ENCODE data around the gene RFX8.
"Not testable (repeated sequence)": the region's sequence is repeated elsewhere in the genome, so short reads cannot be mapped to it uniquely, and the experiment has no call there.

RFX8 gene

GRCh38 chr2:101439716-101440115 lies 35.2 kb downstream of the RFX8 start:
- no peak for DNase-seq (ENCODE audit: low spot score)
- Histone ChIP-seq H3K36me3 (ENCODE audit: low read depth) (no peaks in the 10 kb centered on the region), H3K4me1 (ENCODE audit: insufficient read depth, poor library complexity, severe bottlenecking) (peaks cover 5% of the 10 kb centered on the region), H3K27me3 (ENCODE audit: insufficient read depth, poor library complexity, severe bottlenecking) (no peaks in the 10 kb centered on the region), H3K27ac (ENCODE audit: poor library complexity, severe bottlenecking) (no peak overlapping the region), H3K4me3 (ENCODE audit: severe bottlenecking) (no peak overlapping the region), H3K9me3 (ENCODE audit: severe bottlenecking) (no peaks in the 10 kb centered on the region)
- no peak for ATAC-seq (ENCODE audit: low read depth)
- no peak for TF ChIP-seq CTCF (IDR thresholded peaks at IDR 0.05; ENCODE audit: poor library complexity, severe bottlenecking)

- not testable (repeated sequence) for H3K4me3 ChIP-seq (ENCODE audit: severe bottlenecking); ATAC-seq (ENCODE audit: low read depth); H3K9me3 ChIP-seq (ENCODE audit: severe bottlenecking); H3K27ac ChIP-seq (ENCODE audit: poor library complexity, severe bottlenecking); DNase-seq (ENCODE audit: low spot score); H3K4me1 ChIP-seq (ENCODE audit: insufficient read depth, poor library complexity, severe bottlenecking); H3K27me3 ChIP-seq (ENCODE audit: insufficient read depth, poor library complexity, severe bottlenecking); H3K36me3 ChIP-seq (ENCODE audit: low read depth)
These were observed 36.4 kb downstream of the RFX8 start for GRCh38 chr2:101438555-101438954.

GRCh38 chr2:101435001-101435862 lies 39.7 kb downstream of the RFX8 start:
- ATAC-seq (ENCODE audit: low read depth) (0 out of 3 replicates have a peak, but pooled peaks have one; percentile 23), DNase-seq (ENCODE audit: low spot score) (no peak)
- H3K36me3 ChIP-seq (ENCODE audit: low read depth): no peaks in the 10 kb centered on the region
- TF ChIP-seq CTCF (IDR thresholded peaks at IDR 0.05; ENCODE audit: poor library complexity, severe bottlenecking): no peak
- no peak overlapping the region for H3K27ac ChIP-seq (ENCODE audit: poor library complexity, severe bottlenecking)
- no peak overlapping the region for H3K4me3 ChIP-seq (ENCODE audit: severe bottlenecking)
- no peaks in the 10 kb centered on the region for H3K9me3 ChIP-seq (ENCODE audit: severe bottlenecking)
- H3K4me1 ChIP-seq (ENCODE audit: insufficient read depth, poor library complexity, severe bottlenecking): no peaks in the 10 kb centered on the region
- no peaks in the 10 kb centered on the region for H3K27me3 ChIP-seq (ENCODE audit: insufficient read depth, poor library complexity, severe bottlenecking)

- no peaks in the 10 kb centered on the region for H3K9me3 ChIP-seq (ENCODE audit: severe bottlenecking)
- TF ChIP-seq CTCF (IDR thresholded peaks at IDR 0.05; ENCODE audit: poor library complexity, severe bottlenecking): no peak
- no peak overlapping the region for H3K4me3 ChIP-seq (ENCODE audit: severe bottlenecking)
- H3K36me3 ChIP-seq (ENCODE audit: low read depth): no peaks in the 10 kb centered on the region
- no peaks in the 10 kb centered on the region for H3K27me3 ChIP-seq (ENCODE audit: insufficient read depth, poor library complexity, severe bottlenecking)
- ATAC-seq (ENCODE audit: low read depth): no peak
- DNase-seq (ENCODE audit: low spot score): no peak
- no peak overlapping the region for H3K27ac ChIP-seq (ENCODE audit: poor library complexity, severe bottlenecking)
- H3K4me1 ChIP-seq (ENCODE audit: insufficient read depth, poor library complexity, severe bottlenecking): no peaks in the 10 kb centered on the region
These were observed 41.4 kb downstream of the RFX8 start for GRCh38 chr2:101433465-101433864.

GRCh38 chr2:101432411-101433181 lies 42.3 kb downstream of the RFX8 start:
- Histone ChIP-seq H3K27me3 (ENCODE audit: insufficient read depth, poor library complexity, severe bottlenecking) (no peaks in the 10 kb centered on the region), H3K27ac (ENCODE audit: poor library complexity, severe bottlenecking) (no peak overlapping the region), H3K4me3 (ENCODE audit: severe bottlenecking) (no peak overlapping the region), H3K36me3 (ENCODE audit: low read depth) (no peaks in the 10 kb centered on the region), H3K9me3 (ENCODE audit: severe bottlenecking) (no peaks in the 10 kb centered on the region), H3K4me1 (ENCODE audit: insufficient read depth, poor library complexity, severe bottlenecking) (no peaks in the 10 kb centered on the region)
- DNase-seq (ENCODE audit: low spot score) (no peak), ATAC-seq (ENCODE audit: low read depth) (no peak)
- no peak for TF ChIP-seq CTCF (IDR thresholded peaks at IDR 0.05; ENCODE audit: poor library complexity, severe bottlenecking)
